B cell (primary cell): Measurements from ENCODE around the gene CLRN1.

ENCODE experiments used
- CTCF ChIP-seq: fragments of 200-600 bp; IDR thresholded peaks from one replicate; pipeline ENCODE4 v1.8.0; 2022; ENCODE audit warnings: antibody characterized with exemption, mild to moderate bottlenecking
- EZH2 ChIP-seq: IDR thresholded peaks from 2 replicates; pipeline ENCODE4 v1.6.1; 2012; ENCODE audit warnings: borderline replicate concordance, low read depth, mild to moderate bottlenecking, moderate library complexity, low read length; ENCODE audit not compliant: insufficient read depth, poor library complexity, severe bottlenecking

- TF ChIP-seq EZH2 (no peak), CTCF (no peak)
Measured at GRCh38 chr3:150972366-150973071, at the start of gene CLRN1.
